NCI-H1417 (cell line): Measurements from ENCODE around the gene TMEM167A.

Source experiments
- DNase-seq, 3 experiments: peaks; one replicate each; lab custom pipeline; 2025; lab: John Stamatoyannopoulos, UW

The TMEM167A gene

DNA sequence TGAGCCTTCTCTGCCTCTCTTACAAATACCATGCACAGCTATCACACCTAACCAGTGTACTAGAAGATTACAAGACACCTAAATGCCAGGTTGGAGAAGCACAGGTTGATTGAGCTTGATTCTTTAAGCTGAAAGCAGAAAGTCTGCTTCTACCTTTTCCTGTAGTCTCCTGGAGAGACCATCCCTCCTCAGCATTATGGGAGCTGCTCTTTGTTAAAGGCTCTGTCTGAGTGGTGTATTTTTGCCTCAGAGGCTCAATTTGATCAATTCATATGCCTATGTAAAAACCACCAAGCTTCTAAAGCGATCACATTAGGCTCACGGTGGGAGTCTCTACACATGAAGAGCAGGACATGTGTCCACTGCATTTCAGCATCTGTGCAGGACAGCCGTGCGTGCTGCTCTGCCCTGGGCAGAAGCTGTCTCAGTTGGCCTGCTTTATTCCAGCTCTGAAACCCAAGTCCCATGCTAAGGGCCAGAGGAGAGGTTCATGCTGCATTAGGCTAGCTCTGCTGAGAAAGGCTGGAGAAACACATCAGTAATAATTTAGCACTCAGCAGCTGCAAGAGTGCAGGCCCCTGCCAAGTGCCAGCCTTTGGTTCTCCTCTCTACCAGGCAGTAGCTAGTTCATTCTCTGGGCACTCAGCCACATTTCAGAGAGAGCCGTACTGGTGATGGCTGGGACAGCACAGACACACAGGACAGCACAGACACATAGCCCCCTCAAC is 41.7 kb downstream of the TMEM167A start:
- DNase-seq = peak; percentile 34 to 72 (median 68)

DNA sequence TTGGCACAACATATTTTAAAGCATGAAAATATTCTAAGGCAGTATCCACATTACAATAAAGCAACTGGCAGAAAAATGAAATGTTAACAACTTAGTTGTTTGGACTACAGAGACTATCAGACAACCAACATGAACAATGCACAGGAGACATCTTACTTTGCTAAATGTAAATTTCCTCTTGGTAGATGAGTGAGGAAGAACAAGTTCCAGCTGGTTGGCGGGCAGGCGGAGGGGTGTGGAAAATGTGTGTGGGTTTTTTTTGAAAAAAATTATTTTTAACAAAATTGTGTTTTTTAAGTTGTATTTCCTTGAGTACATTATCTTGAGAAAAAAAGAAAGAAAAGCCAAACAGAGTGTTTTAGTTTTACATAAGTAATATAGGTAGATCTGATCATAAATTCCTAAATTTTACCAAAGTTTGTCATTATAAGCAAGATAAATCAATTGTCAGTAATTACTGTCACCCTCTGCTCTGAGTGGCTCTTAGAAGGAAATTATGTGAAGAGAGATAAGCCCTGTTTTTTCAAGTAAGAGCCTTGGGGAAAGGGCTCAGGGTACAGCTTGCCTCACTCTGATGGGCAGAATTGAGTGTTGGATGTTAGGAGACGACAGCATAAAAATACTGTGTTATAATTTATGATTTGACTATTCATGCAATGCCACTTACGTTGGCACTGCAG is 42.5 kb downstream of the TMEM167A start:
- peak; percentile 30 to 84 (median 81) for DNase-seq

- peak; percentile 57 to 92 (median 92) for DNase-seq
Observed at GRCh38 chr5:83034036-83034435, 43.2 kb downstream of the TMEM167A start.

DNA sequence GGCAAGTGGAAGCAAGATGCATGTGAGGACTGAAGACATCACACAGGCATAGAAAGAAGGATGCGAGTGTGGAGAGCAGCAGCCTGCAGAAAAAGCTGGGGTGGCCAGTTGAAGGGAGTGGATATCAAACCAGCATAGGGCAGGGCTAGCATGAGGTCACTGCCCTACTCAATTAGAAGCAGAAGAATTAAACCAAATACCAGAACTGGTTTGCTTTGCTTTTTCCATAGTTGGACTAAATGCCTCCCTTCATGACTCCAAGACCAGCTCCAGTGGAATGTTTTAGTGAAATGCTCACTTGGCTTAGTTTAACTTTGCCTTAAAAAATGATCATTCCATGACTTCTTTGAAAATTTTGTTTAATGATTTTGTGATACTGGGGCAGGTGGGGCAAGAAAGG is 45.8 kb downstream of the TMEM167A start:
- DNase-seq = no peak

GRCh38 chr5:83029912-83030311 is 47.3 kb downstream of the TMEM167A start:
- DNase-seq = no peak

GRCh38 chr5:83026930-83027687 is 50.1 kb downstream of the TMEM167A start:
- DNase-seq = no peak

DNA sequence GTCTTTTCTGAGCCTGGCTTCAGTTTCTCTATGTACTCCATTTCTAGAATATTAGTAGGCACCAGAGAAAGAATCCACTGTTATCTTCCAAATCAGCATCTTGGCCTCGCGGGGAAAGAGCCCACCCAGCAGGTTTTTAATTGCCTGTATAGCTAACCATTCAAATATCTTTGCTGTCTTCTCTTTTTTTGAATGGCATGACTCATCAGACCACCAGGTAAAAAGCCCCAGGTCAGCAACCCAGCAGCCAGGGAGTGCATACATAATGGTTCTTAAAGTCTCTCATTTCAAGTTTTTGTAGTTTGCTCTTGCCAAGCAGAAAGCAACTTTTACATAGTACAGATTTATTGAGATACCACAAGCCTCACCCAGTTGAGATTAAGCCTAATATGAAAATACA is 50.7 kb downstream of the TMEM167A start:
- no peak for DNase-seq

GRCh38 chr5:83025690-83026478 is 51.3 kb downstream of the TMEM167A start:
- no peak for DNase-seq

DNA sequence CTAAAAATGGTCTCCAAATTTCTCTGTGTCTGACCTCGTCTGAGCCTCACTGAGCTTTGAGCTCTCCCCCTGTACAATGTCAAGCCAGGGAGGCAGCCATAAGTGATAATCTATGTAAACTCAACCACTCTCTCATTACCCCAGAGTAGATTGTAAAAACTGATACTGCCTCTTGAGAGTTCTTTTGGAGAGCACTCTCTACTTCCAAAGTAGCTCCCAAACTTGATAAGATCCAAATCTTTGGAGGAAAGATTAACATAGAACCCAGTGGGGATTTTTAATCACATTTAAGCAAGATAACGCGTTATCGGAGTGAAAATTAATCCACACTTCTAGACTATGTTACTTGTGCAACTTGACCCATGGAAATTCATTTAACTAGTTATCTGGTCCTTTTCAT is 54.9 kb downstream of the TMEM167A start:
- no peak for DNase-seq

DNA sequence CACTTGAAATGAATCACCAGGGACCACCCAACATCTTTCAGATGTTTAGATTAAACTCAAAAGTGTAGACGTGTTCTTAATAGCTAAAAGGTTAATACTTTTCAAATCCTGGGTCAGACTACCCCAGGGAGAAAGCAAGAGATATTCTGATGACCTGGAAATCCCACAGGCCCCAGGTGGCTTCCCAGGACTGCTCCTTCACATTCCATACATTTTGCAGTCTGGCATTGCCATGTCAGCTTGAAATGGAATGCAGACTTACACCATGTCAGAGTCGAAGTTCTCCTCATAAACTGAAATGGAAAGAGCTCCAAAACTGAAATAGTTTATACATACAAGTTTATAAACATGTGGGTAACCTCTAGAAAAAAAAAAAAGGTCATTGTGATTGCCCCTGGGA is 61.5 kb downstream of the TMEM167A start:
- no peak for DNase-seq

GRCh38 chr5:83011985-83012384 is 65.2 kb downstream of the TMEM167A start:
- no peak for DNase-seq

DNA sequence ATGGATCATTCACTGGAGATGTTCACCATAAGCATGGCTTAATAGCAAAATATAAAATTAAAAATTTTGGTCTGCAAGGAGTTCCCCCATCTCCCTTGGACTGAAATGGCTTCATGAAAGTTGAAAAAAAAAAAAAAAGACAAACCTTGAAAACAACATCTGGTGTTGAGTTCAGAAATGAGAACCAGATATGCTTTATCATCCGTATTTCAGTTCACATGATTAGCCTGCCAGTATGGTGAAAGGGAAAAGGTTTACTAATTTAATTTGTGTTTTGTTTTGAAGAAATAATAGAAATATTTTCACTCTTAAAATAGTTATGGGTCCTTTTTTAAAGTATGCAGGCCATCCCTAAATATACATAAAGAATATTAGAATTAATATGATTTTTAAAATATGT is 67.8 kb downstream of the TMEM167A start:
- no peak for DNase-seq

DNA sequence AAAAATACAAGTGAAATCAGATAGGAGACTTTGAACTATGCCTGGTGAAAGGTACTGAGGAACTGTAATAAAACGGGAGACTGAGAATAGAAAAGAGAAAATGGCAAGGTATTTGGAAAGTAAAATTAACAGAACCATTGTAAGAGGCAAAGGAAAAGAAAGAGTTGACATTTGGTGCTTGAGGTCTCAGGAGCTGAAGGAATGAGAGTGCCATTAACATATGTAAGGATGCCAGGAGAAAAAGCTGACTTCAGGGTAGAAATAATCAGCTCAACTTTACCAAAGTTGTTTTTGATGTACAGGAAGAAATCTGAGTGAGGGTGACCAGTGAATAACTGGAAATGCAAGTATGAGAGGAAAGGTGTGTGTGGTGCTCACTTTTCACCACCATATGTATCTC is 69.4 kb downstream of the TMEM167A start:
- DNase-seq = no peak

DNA sequence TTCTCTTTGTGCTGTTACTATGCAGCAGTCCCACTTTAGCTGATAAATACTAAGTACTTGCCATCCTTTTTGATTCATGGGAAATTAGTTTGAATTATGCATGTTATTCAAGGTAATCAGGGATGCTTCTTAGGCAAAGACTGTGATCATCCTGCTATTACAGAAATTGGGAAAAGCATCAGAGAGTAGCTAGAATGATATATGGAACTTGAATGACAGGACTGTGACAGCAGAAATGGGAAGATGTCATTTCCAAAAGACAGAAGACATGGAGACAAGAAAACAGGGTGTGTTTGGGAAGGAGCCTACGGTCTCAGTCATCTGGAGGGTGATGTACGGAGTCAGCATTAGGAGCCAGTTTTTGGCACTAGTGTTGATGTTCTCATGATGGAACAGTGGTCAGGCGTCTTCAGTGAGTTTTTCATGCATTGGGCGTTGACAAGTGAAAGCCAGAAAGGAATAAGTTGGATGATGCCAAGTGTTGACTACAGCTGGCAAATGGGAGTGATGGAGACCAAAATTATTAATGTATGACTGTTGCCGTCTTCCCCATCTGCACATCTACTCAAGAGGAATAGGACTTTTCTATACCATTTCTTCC is 70.4 kb downstream of the TMEM167A start:
- DNase-seq = no peak

DNA sequence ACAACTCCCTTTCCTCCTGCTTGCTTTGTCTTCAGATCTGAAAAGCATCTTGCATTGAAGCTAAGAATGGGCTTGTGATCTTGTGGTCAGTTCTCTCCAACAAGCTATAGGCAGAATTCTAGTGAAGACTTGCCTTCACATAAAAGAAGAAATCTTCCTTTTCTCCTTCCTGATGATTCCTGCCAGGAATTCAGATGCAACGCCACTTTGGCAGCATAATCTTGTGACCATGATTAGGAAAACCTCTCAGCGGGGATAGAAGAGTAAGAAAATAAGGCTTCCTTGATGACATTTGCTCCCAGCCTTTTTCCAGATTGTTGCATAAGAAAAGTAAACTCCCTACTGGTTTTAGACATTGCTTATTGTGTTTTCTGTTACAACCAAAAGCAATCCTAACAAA is 73.4 kb downstream of the TMEM167A start:
- no peak for DNase-seq
